Endothelial cell of umbilical vein (primary cell): ENCODE data around the gene SPRED3. TPM values are rescaled to one million over a fixed set of nuclear protein-coding genes. Genes with fewer than 3 reads are reported as not detected.

Experiments
- BruUV-seq: library from RNA; stranded (reverse); fragments of 400-500 nt; replicated peaks from 2 replicates; lab custom pipeline; 2021; lab: Mats Ljungman, UMichigan
- CTCF ChIA-PET: fragments of 300-600, 350-600 bp; sonication (Branson Sonifier 250); formaldehyde crosslinking; loops from one replicate; lab custom pipeline; 2021; ENCODE audit warnings: antibody characterized with exemption, inconsistent platforms; lab: Charles Lee
- POLR2A ChIA-PET: fragments of 300-600, 350-600 bp; sonication (Branson Sonifier 250); formaldehyde crosslinking; loops from one replicate; lab custom pipeline; 2021; ENCODE audit warnings: antibody characterized with exemption, inconsistent platforms; lab: Charles Lee
- DNase-seq: peaks from one replicate; pipeline ENCODE4 v3.0.0-alpha.2; 2011; ENCODE audit warnings: low read depth, low spot score
- FAIRE-seq: peaks from 2 replicates; lab custom pipeline; 2011; peaks lifted over from hg19 to GRCh38; lab: Jason Lieb, UNC
- H2AFZ ChIP-seq: 2 replicates; pipeline ENCODE4 v1.6.0; 2012; ENCODE audit warnings: low read depth, low read length, control low read depth, inconsistent platforms
- H3K27ac ChIP-seq: 2 replicates; pipeline ENCODE4 v1.5.1; 2011; ENCODE audit warnings: low read depth, mild to moderate bottlenecking, control low read depth, low read length, moderate library complexity; ENCODE audit not compliant: insufficient read depth
- H3K27me3 ChIP-seq, 2 experiments: 2 replicates each; pipeline versions ENCODE4 v1.6.0 to v1.6.1; 2011; ENCODE audit warnings: low read length in 2 of 2, mixed read lengths in 1 of 2; ENCODE audit not compliant: control insufficient read depth in 2 of 2, insufficient read depth in 2 of 2
- H3K36me3 ChIP-seq, 2 experiments: 2 replicates in 1 of 2; 3 replicates in 1 of 2; pipeline ENCODE4 v1.5.1; 2011; ENCODE audit warnings: low read length in 2 of 2, mild to moderate bottlenecking in 1 of 2, moderate library complexity in 1 of 2; ENCODE audit not compliant: control insufficient read depth in 2 of 2, insufficient read depth in 2 of 2; ENCODE audit errors: extremely low read depth in 1 of 2
- H3K4me1 ChIP-seq: 3 replicates; pipeline ENCODE4 v1.5.1; 2011; ENCODE audit warnings: mild to moderate bottlenecking, low read length; ENCODE audit not compliant: control insufficient read depth, insufficient read depth; ENCODE audit errors: extremely low read depth
- H3K4me2 ChIP-seq: 2 replicates; pipeline ENCODE4 v1.6.1; 2011; ENCODE audit warnings: low read length, control low read depth, mixed read lengths; ENCODE audit not compliant: insufficient read depth
- H3K4me3 ChIP-seq, 3 experiments: fragments of 200-600 bp in 1 of 3; sonication (generic), shearing (Covaris generic) in 1 of 3; replicated peaks in 1 of 3; 2 replicates each; pipeline ENCODE4 v1.5.1; 2011 to 2016; ENCODE audit warnings: control low read depth in 3 of 3, low read length in 3 of 3, mild to moderate bottlenecking in 2 of 3, inconsistent platforms in 1 of 3, low read depth in 1 of 3, moderate library complexity in 1 of 3; ENCODE audit not compliant: insufficient read depth in 1 of 3
- H3K79me2 ChIP-seq: 2 replicates; pipeline ENCODE4 v1.6.0; 2012; ENCODE audit warnings: low read length, inconsistent platforms; ENCODE audit not compliant: control insufficient read depth, insufficient read depth
- H3K9ac ChIP-seq: replicated peaks from 2 replicates; pipeline ENCODE3; 2011; ENCODE audit warnings: low read length, control low read depth; ENCODE audit not compliant: insufficient read depth; ENCODE audit errors: extremely low read depth
- H3K9me1 ChIP-seq: replicated peaks from 3 replicates; pipeline ENCODE4 v1.6.0; 2011; ENCODE audit warnings: mild to moderate bottlenecking, low read length; ENCODE audit not compliant: control insufficient read depth, insufficient read depth; ENCODE audit errors: extremely low read depth
- H3K9me3 ChIP-seq: replicated peaks from 2 replicates; pipeline ENCODE4 v1.5.1; 2012; ENCODE audit warnings: low read length, inconsistent platforms; ENCODE audit not compliant: control insufficient read depth, insufficient read depth
- H4K20me1 ChIP-seq: replicated peaks from 2 replicates; pipeline ENCODE3; 2011; ENCODE audit warnings: mild to moderate bottlenecking, low read length; ENCODE audit not compliant: control insufficient read depth, insufficient read depth; ENCODE audit errors: extremely low read depth
- EZH2 ChIP-seq: IDR thresholded peaks from 2 replicates; pipeline ENCODE4 v1.6.1; 2012; ENCODE audit warnings: borderline replicate concordance, low read depth, mild to moderate bottlenecking, moderate library complexity, low read length, inconsistent platforms; ENCODE audit not compliant: severe bottlenecking
- FOS ChIP-seq: IDR thresholded peaks from 2 replicates; pipeline ENCODE4 v1.6.1; 2011; ENCODE audit warnings: mild to moderate bottlenecking, low read length, moderate library complexity, borderline replicate concordance; ENCODE audit not compliant: insufficient read depth
- GATA2 ChIP-seq: IDR thresholded peaks from 2 replicates; pipeline ENCODE4 v1.7.0; 2011; ENCODE audit warnings: low read depth, mild to moderate bottlenecking, moderate library complexity, mixed read lengths, low read length; ENCODE audit not compliant: insufficient read length, insufficient read depth
- JUN ChIP-seq: IDR thresholded peaks from 2 replicates; pipeline ENCODE4 v1.6.1; 2011; ENCODE audit warnings: borderline replicate concordance, low read depth; ENCODE audit not compliant: insufficient read length, insufficient read depth
- MAX ChIP-seq: IDR thresholded peaks from 2 replicates; pipeline ENCODE4 v1.6.1; 2011; ENCODE audit not compliant: insufficient read depth, insufficient read length
- MYC ChIP-seq: IDR thresholded peaks from one replicate; pipeline ENCODE4 v1.6.1; 2011; ENCODE audit warnings: mild to moderate bottlenecking, low read depth, low read length
- POLR2A ChIP-seq: IDR thresholded peaks from 2 replicates; pipeline ENCODE4 v1.6.1; 2012; ENCODE audit warnings: low read depth, mild to moderate bottlenecking, control low read depth, low read length
- POLR2AphosphoS5 ChIP-seq: IDR thresholded peaks from 2 replicates; pipeline ENCODE4 v1.6.1; 2012; ENCODE audit warnings: low read depth, mild to moderate bottlenecking, control low read depth, low read length, moderate library complexity; ENCODE audit not compliant: insufficient read depth
- dilution Hi-C: fragments of 300-500 bp; cut with MboI; formaldehyde crosslinking; loops from one replicate; pipeline ENCODE4 v1.15.0; 2019; ENCODE audit warnings: low sequenced_read_pairs; ENCODE audit not compliant: extremely low pct_ligation_motif_present
- intact Hi-C: fragments of 100-400 bp; cut with micrococcal nuclease; formaldehyde crosslinking; loops from one replicate; pipeline ENCODE4 v1.10.0; 2022
- polyA plus RNA-seq, 4 experiments: library from polyadenylated mRNA; depleted of rRNA in 3 of 4; stranded (reverse) in 3 of 4; unstranded in 1 of 4; fragments of >200 nt; gene quantifications; 2 replicates each; pipeline versions ENCODE4 v1.2.1 to v1.2.3, GENCODE V29; 2011 to 2012; ENCODE audit warnings: missing spikeins in 1 of 4
- total RNA-seq: library from RNA; stranded (reverse); gene quantifications from 2 replicates; pipeline ENCODE4 v1.2.3, GENCODE V29; 2021
- TF ChIP-seq, protein P1 (sequence below), 2 donors: IDR thresholded peaks; 1 replicate in 1 of 2; 2 replicates in 1 of 2; pipeline ENCODE4 v1.5.1; 2011; ENCODE audit warnings: low read length in 2 of 2, mild to moderate bottlenecking in 2 of 2, moderate library complexity in 2 of 2, control low read depth in 1 of 2, inconsistent platforms in 1 of 2, low read depth in 1 of 2; ENCODE audit not compliant: insufficient read depth in 1 of 2; ENCODE audit errors: extremely low read depth in 1 of 2

Gene SPRED3
- total and polyA plus RNA-seq, 2 donors (not counting 3 experiments of a cell fraction or from before 2014, with no cell fraction given): 5.7 to 15.7 TPM

GRCh38 chr19:38444026-38444425 is 55.5 kb downstream of the SPRED3 start:
- H3K4me2 ChIP-seq: no peak overlapping the region
- no peak overlapping the region for H3K9ac ChIP-seq
- H3K27ac ChIP-seq: no peak overlapping the region
- intact Hi-C loops: no loop called here
- no peak overlapping the region for H2AFZ ChIP-seq
- POLR2A ChIA-PET: no interaction called here
- DNase-seq: no peak
- CTCF ChIA-PET: no interaction called here
- FAIRE-seq: no peak
- H3K4me1 ChIP-seq: no peaks in the 10 kb centered on the region
- TF ChIP-seq MYC (no peak), POLR2A (no peak), MAX (no peak), GATA2 (no peak), FOS (no peak), POLR2AphosphoS5 (no peak), EZH2 (no peak), JUN (no peak)
- TF ChIP-seq, protein P1, sequence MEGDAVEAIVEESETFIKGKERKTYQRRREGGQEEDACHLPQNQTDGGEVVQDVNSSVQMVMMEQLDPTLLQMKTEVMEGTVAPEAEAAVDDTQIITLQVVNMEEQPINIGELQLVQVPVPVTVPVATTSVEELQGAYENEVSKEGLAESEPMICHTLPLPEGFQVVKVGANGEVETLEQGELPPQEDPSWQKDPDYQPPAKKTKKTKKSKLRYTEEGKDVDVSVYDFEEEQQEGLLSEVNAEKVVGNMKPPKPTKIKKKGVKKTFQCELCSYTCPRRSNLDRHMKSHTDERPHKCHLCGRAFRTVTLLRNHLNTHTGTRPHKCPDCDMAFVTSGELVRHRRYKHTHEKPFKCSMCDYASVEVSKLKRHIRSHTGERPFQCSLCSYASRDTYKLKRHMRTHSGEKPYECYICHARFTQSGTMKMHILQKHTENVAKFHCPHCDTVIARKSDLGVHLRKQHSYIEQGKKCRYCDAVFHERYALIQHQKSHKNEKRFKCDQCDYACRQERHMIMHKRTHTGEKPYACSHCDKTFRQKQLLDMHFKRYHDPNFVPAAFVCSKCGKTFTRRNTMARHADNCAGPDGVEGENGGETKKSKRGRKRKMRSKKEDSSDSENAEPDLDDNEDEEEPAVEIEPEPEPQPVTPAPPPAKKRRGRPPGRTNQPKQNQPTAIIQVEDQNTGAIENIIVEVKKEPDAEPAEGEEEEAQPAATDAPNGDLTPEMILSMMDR (IDR thresholded peaks at IDR 0.05; ENCODE audit: extremely low read depth in 1 of 2, insufficient read depth in 1 of 2, low read depth in 1 of 2, low read length in 2 of 2): no peak
- no peaks in the 10 kb centered on the region for H3K9me1 ChIP-seq
- H3K27me3 ChIP-seq: no peaks in the 10 kb centered on the region
- no peaks in the 10 kb centered on the region for H3K36me3 ChIP-seq
- H3K9me3 ChIP-seq: no peaks in the 10 kb centered on the region
- H3K79me2 ChIP-seq: no peaks in the 10 kb centered on the region
- dilution Hi-C loops: no loop called here
- no TSS peak for BruUV-seq
- no peaks in the 10 kb centered on the region for H4K20me1 ChIP-seq
- H3K4me3 ChIP-seq: no peak overlapping the region
